ENCODE results near the gene GGA2.

The GGA2 gene

GRCh38 chr16:23506606-23506994, 3.7 kb downstream of the GGA2 start:
- TF ChIP-seq, protein P1, sequence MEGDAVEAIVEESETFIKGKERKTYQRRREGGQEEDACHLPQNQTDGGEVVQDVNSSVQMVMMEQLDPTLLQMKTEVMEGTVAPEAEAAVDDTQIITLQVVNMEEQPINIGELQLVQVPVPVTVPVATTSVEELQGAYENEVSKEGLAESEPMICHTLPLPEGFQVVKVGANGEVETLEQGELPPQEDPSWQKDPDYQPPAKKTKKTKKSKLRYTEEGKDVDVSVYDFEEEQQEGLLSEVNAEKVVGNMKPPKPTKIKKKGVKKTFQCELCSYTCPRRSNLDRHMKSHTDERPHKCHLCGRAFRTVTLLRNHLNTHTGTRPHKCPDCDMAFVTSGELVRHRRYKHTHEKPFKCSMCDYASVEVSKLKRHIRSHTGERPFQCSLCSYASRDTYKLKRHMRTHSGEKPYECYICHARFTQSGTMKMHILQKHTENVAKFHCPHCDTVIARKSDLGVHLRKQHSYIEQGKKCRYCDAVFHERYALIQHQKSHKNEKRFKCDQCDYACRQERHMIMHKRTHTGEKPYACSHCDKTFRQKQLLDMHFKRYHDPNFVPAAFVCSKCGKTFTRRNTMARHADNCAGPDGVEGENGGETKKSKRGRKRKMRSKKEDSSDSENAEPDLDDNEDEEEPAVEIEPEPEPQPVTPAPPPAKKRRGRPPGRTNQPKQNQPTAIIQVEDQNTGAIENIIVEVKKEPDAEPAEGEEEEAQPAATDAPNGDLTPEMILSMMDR (IDR thresholded peaks at IDR 0.05; ENCODE audit: extremely low read depth, missing control alignments), result no peak
- DNase-seq (ENCODE audit: low spot score), result no peak

- TF ChIP-seq, protein P1 (IDR thresholded peaks at IDR 0.05; ENCODE audit: extremely low read depth, missing control alignments), result no peak
- no peak for DNase-seq (ENCODE audit: low spot score)
These were observed 4.4 kb downstream of the GGA2 start for GRCh38 chr16:23505671-23506605.

- DNase-seq (ENCODE audit: low spot score), result no peak
- TF ChIP-seq, protein P1 (IDR thresholded peaks at IDR 0.05; ENCODE audit: extremely low read depth, missing control alignments), result no peak
These were observed 5.1 kb downstream of the GGA2 start for GRCh38 chr16:23505180-23505665.

- DNase-seq (ENCODE audit: low spot score), result peak; percentile 71
- TF ChIP-seq, protein P1 (IDR thresholded peaks at IDR 0.05; ENCODE audit: extremely low read depth, missing control alignments), result no peak
These were observed 5.7 kb downstream of the GGA2 start for GRCh38 chr16:23504453-23505179.

DNA sequence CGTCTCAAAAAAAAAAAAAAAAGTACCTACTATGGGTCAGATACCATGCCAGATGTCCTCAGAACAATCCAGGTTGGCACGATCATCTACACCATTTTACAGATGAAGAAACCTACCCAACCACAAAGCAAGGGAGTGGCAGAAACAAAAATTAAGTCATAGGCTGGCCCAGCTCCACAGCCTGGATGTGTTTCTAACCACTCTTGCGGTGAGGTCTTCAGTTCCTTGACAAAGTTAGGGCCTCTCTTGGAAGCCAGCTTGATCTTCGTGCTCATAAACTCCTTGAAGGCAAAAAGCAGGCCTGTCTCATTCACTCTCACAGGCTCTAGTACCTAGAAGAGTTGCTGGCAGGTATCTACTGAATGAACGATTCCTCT, 6.2 kb downstream of the GGA2 start:
- TF ChIP-seq, protein P1 (IDR thresholded peaks at IDR 0.05; ENCODE audit: extremely low read depth, missing control alignments), result no peak
- no peak for DNase-seq (ENCODE audit: low spot score)

GRCh38 chr16:23502466-23502865, 7.8 kb downstream of the GGA2 start:
- TF ChIP-seq, protein P1 (IDR thresholded peaks at IDR 0.05; ENCODE audit: extremely low read depth, missing control alignments), result no peak
- DNase-seq (ENCODE audit: low spot score), result no peak

GRCh38 chr16:23501291-23501690, 9.0 kb downstream of the GGA2 start:
- no peak for DNase-seq (ENCODE audit: low spot score)
- TF ChIP-seq, protein P1 (IDR thresholded peaks at IDR 0.05; ENCODE audit: extremely low read depth, missing control alignments), result no peak

All from GM20000 (cell line).